ENCODE measurements around the gene RAD51B. TPM values are rescaled to one million over a fixed set of nuclear protein-coding genes. Genes with fewer than 3 reads are reported as not detected.

Gene RAD51B
- total RNA-seq, 4 donors from 2014 or later: 6.2 to 39.9 (median 12.9) TPM

DNA sequence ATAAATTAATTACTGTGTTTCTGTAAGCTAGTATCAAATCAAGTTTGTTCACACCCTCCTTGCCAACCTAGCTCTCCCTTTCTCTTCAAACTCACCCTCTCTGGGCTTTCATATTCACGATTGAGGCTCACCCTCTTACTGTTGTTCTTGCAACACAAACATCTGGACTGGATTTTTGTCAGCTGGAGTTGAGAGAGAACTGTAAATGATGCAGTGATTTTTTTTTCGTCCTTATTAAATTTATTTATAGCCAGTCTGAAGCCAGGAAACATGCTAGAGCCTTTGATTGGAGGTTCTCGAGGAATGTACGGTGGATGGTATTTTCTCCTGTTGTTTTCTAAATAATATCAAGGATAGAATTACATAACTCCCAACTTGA lies 488.2 kb downstream of the RAD51B start:
- DNase-seq: no peak
- Histone ChIP-seq H3K4me1 (peaks cover 5 to 47% (median 15%) of the 10 kb centered on the region in 3 donors), H3K27ac (peak overlapping the region in 3 of 4 donors; percentile 61 to 73 (median 72)), H3K9me3 (peaks cover 0 to 3% (median 0%) of the 10 kb centered on the region in 3 donors), H3K36me3 (no peaks in the 10 kb centered on the region), H3K4me3 (no peak overlapping the region), H3K27me3 (no peaks in the 10 kb centered on the region)
- intact Hi-C loops (cut with DNase I): no loop called here
- 58 to 72% methylated on average over 4 of the region's 4 CpGs for WGBS, 2 donors
- TF ChIP-seq, protein P1, sequence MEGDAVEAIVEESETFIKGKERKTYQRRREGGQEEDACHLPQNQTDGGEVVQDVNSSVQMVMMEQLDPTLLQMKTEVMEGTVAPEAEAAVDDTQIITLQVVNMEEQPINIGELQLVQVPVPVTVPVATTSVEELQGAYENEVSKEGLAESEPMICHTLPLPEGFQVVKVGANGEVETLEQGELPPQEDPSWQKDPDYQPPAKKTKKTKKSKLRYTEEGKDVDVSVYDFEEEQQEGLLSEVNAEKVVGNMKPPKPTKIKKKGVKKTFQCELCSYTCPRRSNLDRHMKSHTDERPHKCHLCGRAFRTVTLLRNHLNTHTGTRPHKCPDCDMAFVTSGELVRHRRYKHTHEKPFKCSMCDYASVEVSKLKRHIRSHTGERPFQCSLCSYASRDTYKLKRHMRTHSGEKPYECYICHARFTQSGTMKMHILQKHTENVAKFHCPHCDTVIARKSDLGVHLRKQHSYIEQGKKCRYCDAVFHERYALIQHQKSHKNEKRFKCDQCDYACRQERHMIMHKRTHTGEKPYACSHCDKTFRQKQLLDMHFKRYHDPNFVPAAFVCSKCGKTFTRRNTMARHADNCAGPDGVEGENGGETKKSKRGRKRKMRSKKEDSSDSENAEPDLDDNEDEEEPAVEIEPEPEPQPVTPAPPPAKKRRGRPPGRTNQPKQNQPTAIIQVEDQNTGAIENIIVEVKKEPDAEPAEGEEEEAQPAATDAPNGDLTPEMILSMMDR (IDR thresholded peaks at IDR 0.05): no peak
- no peak for TF ChIP-seq POLR2A (IDR thresholded peaks at IDR 0.05)

GRCh38 chr14:68308726-68309520 lies 489.3 kb downstream of the RAD51B start:
- Histone ChIP-seq H3K27me3 (no peaks in the 10 kb centered on the region), H3K4me1 (peaks cover 5 to 47% (median 15%) of the 10 kb centered on the region in 3 donors), H3K36me3 (no peaks in the 10 kb centered on the region), H3K27ac (peak overlapping the region in 3 of 4 donors; percentile 61 to 72 (median 68)), H3K4me3 (no peak overlapping the region), H3K9me3 (no peaks in the 10 kb centered on the region)
- intact Hi-C loops (cut with DNase I): no loop called here
- TF ChIP-seq POLR2A (IDR thresholded peaks at IDR 0.05): no peak
- TF ChIP-seq, protein P1 (IDR thresholded peaks at IDR 0.05): no peak
- no peak for DNase-seq
- 59 to 68% methylated on average over 6 of the region's 6 CpGs for WGBS, 2 donors

DNA sequence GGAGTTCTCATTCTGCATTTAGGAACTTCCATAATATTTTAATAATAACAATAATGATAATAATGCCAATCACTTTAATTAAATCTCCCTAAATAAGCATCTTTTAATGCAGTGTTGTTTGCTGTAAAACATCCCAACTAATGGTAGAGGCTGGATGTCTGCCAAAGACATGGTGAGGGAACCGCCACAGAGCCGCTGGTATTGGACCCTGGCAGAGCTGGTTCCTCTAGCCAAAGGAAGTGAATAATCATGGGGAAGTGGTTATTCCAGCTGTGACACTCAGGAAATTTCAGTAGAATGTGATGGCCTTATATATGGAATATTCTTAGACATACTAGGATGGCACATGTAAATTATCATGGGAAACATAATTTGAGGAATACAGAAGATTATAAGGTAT lies 490.0 kb downstream of the RAD51B start:
- H3K9me3 ChIP-seq: no peaks in the 10 kb centered on the region
- H3K36me3 ChIP-seq: no peaks in the 10 kb centered on the region
- H3K27ac ChIP-seq: peak overlapping the region in 3 of 4 donors; percentile 61 to 72 (median 68)
- peaks cover 5 to 47% (median 15%) of the 10 kb centered on the region in 3 donors for H3K4me1 ChIP-seq
- no peak overlapping the region for H3K4me3 ChIP-seq
- intact Hi-C loops (cut with DNase I): no loop called here
- DNase-seq: no peak
- TF ChIP-seq, protein P1 (IDR thresholded peaks at IDR 0.05): no peak
- 50 to 60% methylated on average over 2 of the region's 2 CpGs for WGBS, 2 donors
- no peaks in the 10 kb centered on the region for H3K27me3 ChIP-seq

GRCh38 chr14:68312300-68312699 lies 492.7 kb downstream of the RAD51B start:
- H3K9me3 ChIP-seq: no peaks in the 10 kb centered on the region
- TF ChIP-seq, protein P1 (IDR thresholded peaks at IDR 0.05): no peak
- TF ChIP-seq POLR2A (IDR thresholded peaks at IDR 0.05): no peak
- no peak for DNase-seq
- H3K4me3 ChIP-seq: no peak overlapping the region
- peaks cover 3 to 32% (median 10%) of the 10 kb centered on the region in 3 donors for H3K4me1 ChIP-seq
- no peaks in the 10 kb centered on the region for H3K27me3 ChIP-seq
- WGBS, 2 donors: 87 to 96% methylated on average over 3 of the region's 3 CpGs
- no peaks in the 10 kb centered on the region for H3K36me3 ChIP-seq
- intact Hi-C loops (cut with DNase I): no loop called here
- H3K27ac ChIP-seq: no peak overlapping the region

GRCh38 chr14:68312884-68313610 lies 493.5 kb downstream of the RAD51B start:
- peaks cover 0 to 24% (median 2%) of the 10 kb centered on the region in 3 donors for H3K4me1 ChIP-seq
- H3K4me3 ChIP-seq: no peak overlapping the region
- H3K27ac ChIP-seq: no peak overlapping the region
- H3K36me3 ChIP-seq: no peaks in the 10 kb centered on the region
- DNase-seq: no peak
- H3K9me3 ChIP-seq: no peaks in the 10 kb centered on the region
- TF ChIP-seq, protein P1 (IDR thresholded peaks at IDR 0.05): no peak
- TF ChIP-seq POLR2A (IDR thresholded peaks at IDR 0.05): no peak
- intact Hi-C loops (cut with DNase I): no loop called here
- H3K27me3 ChIP-seq: no peaks in the 10 kb centered on the region
- 71 to 82% methylated on average over 9 of the region's 9 CpGs for WGBS, 2 donors
